Kidney (tissue), 14 donors: ENCODE data around the gene ACVR1B. TPM values are rescaled to one million over a fixed set of nuclear protein-coding genes. Genes with fewer than 3 reads are reported as not detected.
A peak's percentile ranks its signal among the peaks of the same experiment; 100 is the strongest.

Experiments used
- DNase-seq, 5 donors: peaks; one replicate each; pipeline ENCODE4 v3.0.0-alpha.2; 2013 to 2020
- FAIRE-seq: peaks from 2 replicates; lab custom pipeline; 2012; peaks lifted over from hg19 to GRCh38; lab: Jason Lieb, UNC
- H3K27ac ChIP-seq, 2 donors: one replicate each; pipeline ENCODE4 v1.7.0; 2013; ENCODE audit warnings: low read depth in 2 of 2, low read length in 2 of 2, inconsistent platforms in 1 of 2
- H3K27me3 ChIP-seq: one replicate; pipeline ENCODE4 v1.7.1; 2013; ENCODE audit warnings: low read length, inconsistent platforms; ENCODE audit not compliant: control insufficient read depth, insufficient read depth
- H3K36me3 ChIP-seq, 3 donors: one replicate each; pipeline versions ENCODE4 v1.7.0 to v1.7.1; 2013; ENCODE audit warnings: low read length in 3 of 3, control low read depth in 1 of 3, inconsistent platforms in 1 of 3; ENCODE audit not compliant: insufficient read depth in 3 of 3, control insufficient read depth in 2 of 3
- H3K4me1 ChIP-seq, 3 donors: one replicate each; pipeline versions ENCODE4 v1.7.0 to v1.7.1; 2013; ENCODE audit warnings: low read length in 3 of 3, inconsistent platforms in 1 of 3, low read depth in 1 of 3; ENCODE audit not compliant: control insufficient read depth in 2 of 3, insufficient read depth in 2 of 3
- H3K4me3 ChIP-seq, 3 donors: one replicate each; pipeline versions ENCODE4 v1.7.0 to v1.8.1; 2013; ENCODE audit warnings: low read length in 3 of 3, control low read depth in 1 of 3, inconsistent platforms in 1 of 3
- H3K9ac ChIP-seq, 3 donors: one replicate each; pipeline versions ENCODE4 v1.7.0 to v1.7.1; 2013; ENCODE audit warnings: low read length in 3 of 3, control low read depth in 1 of 3, inconsistent platforms in 1 of 3
- H3K9me3 ChIP-seq, 3 donors: one replicate each; pipeline versions ENCODE4 v1.7.0 to v1.7.1; 2013; ENCODE audit warnings: low read length in 3 of 3, control low read depth in 1 of 3, inconsistent platforms in 1 of 3; ENCODE audit not compliant: control insufficient read depth in 2 of 3, insufficient read depth in 1 of 3
- CTCF ChIP-seq: IDR thresholded peaks from 3 replicates; pipeline ENCODE4 v1.5.1; 2012; ENCODE audit warnings: mild to moderate bottlenecking, moderate library complexity, borderline replicate concordance; ENCODE audit not compliant: insufficient read depth; ENCODE audit errors: extremely low read depth
- intact Hi-C: fragments of 100-400 bp; cut with DNase I; formaldehyde crosslinking; loops from one replicate; pipeline ENCODE4 v1.11.1; 2022
- polyA plus RNA-seq: library from polyadenylated mRNA; stranded (reverse); fragments of 350-450 nt; fragmentation: Illumina TruSeq; extraction: RNeasy Lipid Tissue Mini Kit (QIAGEN cat#74804); gene quantifications from one replicate; pipeline ENCODE4 v1.2.3, GENCODE V29; 2014; ENCODE audit warnings: low read depth, low replicate concordance; ENCODE audit not compliant: insufficient read depth
- total RNA-seq: library from RNA; stranded (reverse); fragmentation: NEBNext Ultra II Directional; extraction: Animal tissue kit (Norgen Biotek cat#: 25700); gene quantifications from one replicate; pipeline ENCODE4 v1.2.1, GENCODE V29; 2021
- donor health status: control.
- donor health status: control.
- donor health status: control.
- donor health status: control.
- donor health status: control.
- donor health status: DM: yes; HTN: yes; CAD: no.
- donor health status: Normal renal cell carcinoma (clear cell type).

ACVR1B gene
- total and polyA plus RNA-seq, 2 donors from 2014 or later: 30.6 to 95.5 TPM

- Histone ChIP-seq H3K4me1 (peaks cover 0 to 31% (median 12%) of the 10 kb centered on the region in 3 donors), H3K27ac (peak overlapping the region; percentile 67 to 74), H3K9me3 (no peaks in the 10 kb centered on the region), H3K27me3 (no peaks in the 10 kb centered on the region), H3K9ac (no peak overlapping the region), H3K36me3 (no peaks in the 10 kb centered on the region), H3K4me3 (no peak overlapping the region)
- FAIRE-seq (no peak), DNase-seq (no peak)
- intact Hi-C loops: no loop called here
- no peak for TF ChIP-seq CTCF
Measured at GRCh38 chr12:52045794-52046199, 94.3 kb downstream of the ACVR1B start.

Other genes with a start within 250 kb of the ACVR1B start
- gene FIGNL2, start 103.0 kb upstream of the ACVR1B start, total RNA-seq: 6.1 TPM
- 3.1 TPM for gene FIGNL2, start 103.0 kb upstream of the ACVR1B start, polyA plus RNA-seq
- gene ANKRD33, start 63.6 kb upstream of the ACVR1B start, total RNA-seq: not detected
- gene ANKRD33, start 63.6 kb upstream of the ACVR1B start, polyA plus RNA-seq: not detected
- gene ACVRL1, start 44.2 kb upstream of the ACVR1B start, total RNA-seq: 88.4 TPM
- gene ACVRL1, start 44.2 kb upstream of the ACVR1B start, polyA plus RNA-seq: 29.1 TPM
- 52.3 TPM for gene TAMALIN, start 55.2 kb downstream of the ACVR1B start, total RNA-seq
- 22.3 TPM for gene TAMALIN, start 55.2 kb downstream of the ACVR1B start, polyA plus RNA-seq
- gene NR4A1, start 99.7 kb downstream of the ACVR1B start, total RNA-seq: 37.2 TPM
- gene NR4A1, start 99.7 kb downstream of the ACVR1B start, polyA plus RNA-seq: 54.1 TPM
- gene ATG101, start 118.3 kb downstream of the ACVR1B start, total RNA-seq: 32.1 TPM
- gene ATG101, start 118.3 kb downstream of the ACVR1B start, polyA plus RNA-seq: 53.0 TPM
- gene SMIM41, start 128.0 kb downstream of the ACVR1B start, total RNA-seq: 0.31 TPM
- not detected for gene SMIM41, start 128.0 kb downstream of the ACVR1B start, polyA plus RNA-seq
- 12.3 TPM for gene KRT80, start 240.3 kb downstream of the ACVR1B start, total RNA-seq
- 1.0 TPM for gene KRT80, start 240.3 kb downstream of the ACVR1B start, polyA plus RNA-seq